Psoas muscle (tissue), 8 donors: ENCODE measurements around the gene CELF1. TPM values are rescaled to one million over a fixed set of nuclear protein-coding genes. Genes with fewer than 3 reads are reported as not detected.

ENCODE experiments used
- ATAC-seq, 4 donors: fragments of 200-7000 bp; cut with Tn5 transposase; one replicate each; pipeline ENCODE4 v1.9.1; 2020; ENCODE audit warnings: moderate library complexity in 3 of 4, mild to moderate bottlenecking in 2 of 4
- DNase-seq, 2 donors: peaks; one replicate each; pipeline ENCODE4 v3.0.0-alpha.2; 2020
- H3K27ac ChIP-seq: fragments of 200-600 bp; one replicate; pipeline ENCODE4 v1.8.0; 2022
- H3K27me3 ChIP-seq, 3 donors: fragments of 200-600 bp in 1 of 3; one replicate each; pipeline versions ENCODE4 v1.6.1 to v1.8.0; 2013 to 2022; ENCODE audit warnings: low read length in 2 of 3, mild to moderate bottlenecking in 2 of 3, moderate library complexity in 1 of 3; ENCODE audit not compliant: insufficient read depth in 3 of 3
- H3K36me3 ChIP-seq, 2 donors: fragments of 200-600 bp in 1 of 2; one replicate each; pipeline versions ENCODE4 v1.6.1 to v1.8.0; 2013 to 2022; ENCODE audit warnings: low read depth in 1 of 2, mild to moderate bottlenecking in 1 of 2, moderate library complexity in 1 of 2; ENCODE audit not compliant: insufficient read depth in 1 of 2
- H3K4me1 ChIP-seq: fragments of 200-600 bp; one replicate; pipeline ENCODE4 v1.8.0; 2022
- H3K4me3 ChIP-seq: fragments of 200-600 bp; one replicate; pipeline ENCODE4 v1.8.0; 2022; ENCODE audit warnings: mild to moderate bottlenecking
- H3K9me3 ChIP-seq: fragments of 200-600 bp; one replicate; pipeline ENCODE4 v1.8.0; 2022
- WGBS, 3 donors: extraction: QIAGEN DNeasy Blood & Tissue Kit; methylation state at CpG; one replicate each; pipeline versions ENCODE4 v1.1.6 to v1.1.7; 2013; 5-methylcytosine and 5-hydroxymethylcytosine counted together
- intact Hi-C, 2 donors: fragments of 100-400 bp; cut with DNase I; formaldehyde crosslinking; loops; one replicate each; pipeline versions ENCODE4 v1.11.0 to v1.14.2; 2022
- polyA plus RNA-seq, 3 donors: library from polyadenylated mRNA; stranded (reverse); fragments of 200-250 nt; gene quantifications; one replicate each; pipeline ENCODE4 v1.2.3, GENCODE V29; 2013
- total RNA-seq, 4 donors: library from RNA; stranded (reverse); fragmentation: NEBNext Ultra II Directional in 2 of 4; extraction: Animal tissue kit (Norgen Biotek cat#: 25700) in 2 of 4; gene quantifications; one replicate each; pipeline versions ENCODE4 v1.2.1 to v1.2.4, GENCODE V29; 2021 to 2023
- TF ChIP-seq, protein P1 (sequence below): fragments of 200-600 bp; IDR thresholded peaks from one replicate; pipeline ENCODE4 v1.8.0; 2022; ENCODE audit warnings: antibody characterized with exemption
- donor health status: healthy with polysubstance abuse.
- donor health status: DM: no; HTN: no; CAD: no; lungs with moderate emphysema.
- donor health status: Bipolar disorder and iron deficiency.
- donor health status: healthy.
- donor health status: DM: yes; HTN: yes; CAD: no.
- donor health status: DM: no; HTN: no; CAD: no.
- donor health status: DM: no; HTN: no; CAD: no.
- donor health status: DM: yes; HTN: yes; CAD: no.

The CELF1 gene
- total and polyA plus RNA-seq, 7 donors: 40.1 to 193 (median 112) TPM

- intact Hi-C loops: no loop called here
- no peaks in the 10 kb centered on the region for H3K27me3 ChIP-seq
- no peak for ATAC-seq
- 65 to 73% (median 67%) methylated on average over 1 of the region's 1 CpG for WGBS, 3 donors
- TF ChIP-seq, protein P1, sequence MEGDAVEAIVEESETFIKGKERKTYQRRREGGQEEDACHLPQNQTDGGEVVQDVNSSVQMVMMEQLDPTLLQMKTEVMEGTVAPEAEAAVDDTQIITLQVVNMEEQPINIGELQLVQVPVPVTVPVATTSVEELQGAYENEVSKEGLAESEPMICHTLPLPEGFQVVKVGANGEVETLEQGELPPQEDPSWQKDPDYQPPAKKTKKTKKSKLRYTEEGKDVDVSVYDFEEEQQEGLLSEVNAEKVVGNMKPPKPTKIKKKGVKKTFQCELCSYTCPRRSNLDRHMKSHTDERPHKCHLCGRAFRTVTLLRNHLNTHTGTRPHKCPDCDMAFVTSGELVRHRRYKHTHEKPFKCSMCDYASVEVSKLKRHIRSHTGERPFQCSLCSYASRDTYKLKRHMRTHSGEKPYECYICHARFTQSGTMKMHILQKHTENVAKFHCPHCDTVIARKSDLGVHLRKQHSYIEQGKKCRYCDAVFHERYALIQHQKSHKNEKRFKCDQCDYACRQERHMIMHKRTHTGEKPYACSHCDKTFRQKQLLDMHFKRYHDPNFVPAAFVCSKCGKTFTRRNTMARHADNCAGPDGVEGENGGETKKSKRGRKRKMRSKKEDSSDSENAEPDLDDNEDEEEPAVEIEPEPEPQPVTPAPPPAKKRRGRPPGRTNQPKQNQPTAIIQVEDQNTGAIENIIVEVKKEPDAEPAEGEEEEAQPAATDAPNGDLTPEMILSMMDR: no peak
- peaks cover 19% of the 10 kb centered on the region for H3K4me1 ChIP-seq
- DNase-seq: no peak
- H3K27ac ChIP-seq: no peak overlapping the region
- peaks cover 2 to 86% of the 10 kb centered on the region in 2 donors for H3K36me3 ChIP-seq
- no peaks in the 10 kb centered on the region for H3K9me3 ChIP-seq
- no peak overlapping the region for H3K4me3 ChIP-seq
Measured at GRCh38 chr11:47571895-47572294, 19.0 kb upstream of the CELF1 start.

- no peak overlapping the region for H3K27ac ChIP-seq
- 70 to 81% (median 74%) methylated on average over 4 of the region's 4 CpGs for WGBS, 3 donors
- H3K27me3 ChIP-seq: no peaks in the 10 kb centered on the region
- H3K4me1 ChIP-seq: peaks cover 17% of the 10 kb centered on the region
- H3K36me3 ChIP-seq: peaks cover 2 to 81% of the 10 kb centered on the region in 2 donors
- H3K9me3 ChIP-seq: no peaks in the 10 kb centered on the region
- TF ChIP-seq, protein P1: no peak
- DNase-seq (no peak), ATAC-seq (no peak)
- H3K4me3 ChIP-seq: no peak overlapping the region
- intact Hi-C loops: no loop called here
Measured at GRCh38 chr11:47571357-47571729, 18.4 kb upstream of the CELF1 start.

GRCh38 chr11:47570651-47571356 is 17.9 kb upstream of the CELF1 start:
- peaks cover 2 to 76% of the 10 kb centered on the region in 2 donors for H3K36me3 ChIP-seq
- ATAC-seq (no peak), DNase-seq (no peak)
- peaks cover 20% of the 10 kb centered on the region for H3K4me1 ChIP-seq
- H3K4me3 ChIP-seq: no peak overlapping the region
- TF ChIP-seq, protein P1: no peak
- 80 to 83% (median 81%) methylated on average over 3 of the region's 3 CpGs for WGBS, 3 donors
- intact Hi-C loops: no loop called here
- H3K9me3 ChIP-seq: no peaks in the 10 kb centered on the region
- no peaks in the 10 kb centered on the region for H3K27me3 ChIP-seq
- H3K27ac ChIP-seq: no peak overlapping the region

- no peak overlapping the region for H3K4me3 ChIP-seq
- ATAC-seq: no peak
- TF ChIP-seq, protein P1: no peak
- no peaks in the 10 kb centered on the region for H3K9me3 ChIP-seq
- 96 to 98% (median 97%) methylated on average over 7 of the region's 7 CpGs for WGBS, 3 donors
- H3K4me1 ChIP-seq: peaks cover 25% of the 10 kb centered on the region
- H3K27ac ChIP-seq: no peak overlapping the region
- H3K27me3 ChIP-seq: no peaks in the 10 kb centered on the region
- intact Hi-C loops: no loop called here
- DNase-seq: no peak
- H3K36me3 ChIP-seq: peaks cover 2 to 64% of the 10 kb centered on the region in 2 donors
Measured at GRCh38 chr11:47569646-47570045, 16.7 kb upstream of the CELF1 start.
